Measurements from ENCODE around the gene IGFL4. TPM values are rescaled to one million over a fixed set of nuclear protein-coding genes. Genes with fewer than 3 reads are reported as not detected.

Gene IGFL4
- total and polyA plus RNA-seq, 2 of the 4 experiments (the other 2 are of a cell fraction): not detected

DNA sequence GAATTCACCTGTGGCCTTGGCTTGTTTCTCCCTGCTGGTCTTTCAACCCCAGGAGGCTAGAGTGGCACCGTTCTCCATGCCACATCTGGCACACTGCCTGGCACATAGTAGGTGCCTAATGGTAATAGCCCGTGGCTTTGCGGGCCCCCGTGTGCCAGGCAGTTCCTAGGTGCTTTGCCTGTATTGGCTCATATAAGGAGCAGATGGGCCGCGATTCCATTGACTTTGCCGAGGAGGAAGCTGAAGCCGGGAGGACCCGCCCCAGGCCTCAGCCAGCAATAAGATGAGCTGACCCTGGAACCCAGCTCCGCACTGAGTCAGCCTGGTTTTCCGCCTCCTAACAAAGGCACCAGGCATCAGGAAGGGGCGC is 18.8 kb downstream of the IGFL4 start:
- Histone ChIP-seq H3K4me1 (ENCODE audit: control insufficient read depth, insufficient read depth, low read length) (no peaks in the 10 kb centered on the region), H3K23ac (ENCODE audit: low read depth, low read length) (no peak overlapping the region), H2BK15ac (ENCODE audit: low read depth, low read length) (no peak overlapping the region), H2BK20ac (ENCODE audit: low read depth, low read length) (no peak overlapping the region), H3K9me1 (ENCODE audit: insufficient read depth, low read length) (0 out of 2 replicates have a peak, but pooled peaks cover 2% of the 10 kb centered on the region), H2AK5ac (ENCODE audit: low read depth, low read length) (no peak overlapping the region), H3K36me3 (ENCODE audit: control insufficient read depth, insufficient read depth, low read length) (no peaks in the 10 kb centered on the region), H3K27ac (ENCODE audit: insufficient read depth, low read length) (no peak overlapping the region), H4K5ac (ENCODE audit: low read depth, low read length) (no peak overlapping the region), H3K4me3 (ENCODE audit: insufficient read depth, low read depth, low read length) (no peak overlapping the region), H2BK120ac (ENCODE audit: low read depth, low read length) (no peak overlapping the region), H2BK5ac (ENCODE audit: low read depth, low read length, poor library complexity, severe bottlenecking) (no peak overlapping the region), H2AK9ac (replicated peaks; ENCODE audit: low read depth, low read length, poor library complexity) (no peak overlapping the region), H4K8ac (ENCODE audit: low read depth in 2 of 2, low read length in 2 of 2) (no peak overlapping the region), H3K4ac (ENCODE audit: low read depth, low read length) (no peak overlapping the region), H3K79me1 (ENCODE audit: low read depth in 1 of 2, low read length in 2 of 2) (no peaks in the 10 kb centered on the region), H3K14ac (replicated peaks; ENCODE audit: low read depth, low read length) (no peak overlapping the region), H3K9me3 (ENCODE audit: control insufficient read depth, insufficient read depth, low read length) (no peaks in the 10 kb centered on the region), H2AFZ (replicated peaks; ENCODE audit: low read length, poor library complexity) (no peak overlapping the region), H3K9ac (ENCODE audit: low read depth, low read length) (no peak overlapping the region), H3K27me3 (ENCODE audit: control insufficient read depth, insufficient read depth, low read length) (peaks cover 2% of the 10 kb centered on the region; the same call in 1 of the 2 replicates), H3K56ac (ENCODE audit: extremely low read depth, insufficient read depth, low read length) (no peak overlapping the region), H3K18ac (ENCODE audit: low read depth, low read length) (no peak overlapping the region), H4K20me1 (ENCODE audit: insufficient read depth, low read length) (peaks cover 2% of the 10 kb centered on the region; the same call in 1 of the 2 replicates), H4K91ac (ENCODE audit: insufficient read depth, low read depth, low read length) (no peak overlapping the region), H3K4me2 (ENCODE audit: low read depth, low read length) (no peak overlapping the region)
- ATAC-seq (ENCODE audit: low read depth): no peak
- 72% methylated on average over 7 of the region's 12 CpGs; no CpG with 5 or more reads in 1 of the 2 experiments for WGBS, 2 experiments (ENCODE audit: extremely low coverage in 2 of 2, insufficient read length in 1 of 2)
- TF ChIP-seq CEBPB (IDR thresholded peaks at IDR 0.05; ENCODE audit: low read depth, low read length) (no peak), CHD1 (IDR thresholded peaks at IDR 0.05; ENCODE audit: low read depth, low read length) (no peak), MAFK (IDR thresholded peaks at IDR 0.05; ENCODE audit: low read depth, low read length) (no peak), MXI1 (IDR thresholded peaks at IDR 0.05; ENCODE audit: borderline replicate concordance, low read depth, low read length) (no peak), MAZ (IDR thresholded peaks at IDR 0.05; ENCODE audit: borderline replicate concordance, low read depth, low read length) (no peak), NFE2L2 (IDR thresholded peaks at IDR 0.05; ENCODE audit: low read depth, low read length) (no peak), RAD21 (IDR thresholded peaks at IDR 0.05; ENCODE audit: low read length) (no peak), BHLHE40 (IDR thresholded peaks at IDR 0.05; ENCODE audit: low read depth, low read length) (no peak), RCOR1 (IDR thresholded peaks at IDR 0.05; ENCODE audit: insufficient replicate concordance, low read length) (no peak), FOS (IDR thresholded peaks at IDR 0.05; ENCODE audit: low read depth, low read length) (no peak), SMC3 (IDR thresholded peaks at IDR 0.05; ENCODE audit: low read depth, low read length) (no peak), POLR2A (IDR thresholded peaks at IDR 0.05; ENCODE audit: low read depth, low read length) (no peak), ELK1 (IDR thresholded peaks at IDR 0.05; ENCODE audit: borderline replicate concordance, low read depth, low read length) (no peak), RFX5 (IDR thresholded peaks at IDR 0.05; ENCODE audit: low read depth, low read length) (no peak)
- TF ChIP-seq, protein P1, sequence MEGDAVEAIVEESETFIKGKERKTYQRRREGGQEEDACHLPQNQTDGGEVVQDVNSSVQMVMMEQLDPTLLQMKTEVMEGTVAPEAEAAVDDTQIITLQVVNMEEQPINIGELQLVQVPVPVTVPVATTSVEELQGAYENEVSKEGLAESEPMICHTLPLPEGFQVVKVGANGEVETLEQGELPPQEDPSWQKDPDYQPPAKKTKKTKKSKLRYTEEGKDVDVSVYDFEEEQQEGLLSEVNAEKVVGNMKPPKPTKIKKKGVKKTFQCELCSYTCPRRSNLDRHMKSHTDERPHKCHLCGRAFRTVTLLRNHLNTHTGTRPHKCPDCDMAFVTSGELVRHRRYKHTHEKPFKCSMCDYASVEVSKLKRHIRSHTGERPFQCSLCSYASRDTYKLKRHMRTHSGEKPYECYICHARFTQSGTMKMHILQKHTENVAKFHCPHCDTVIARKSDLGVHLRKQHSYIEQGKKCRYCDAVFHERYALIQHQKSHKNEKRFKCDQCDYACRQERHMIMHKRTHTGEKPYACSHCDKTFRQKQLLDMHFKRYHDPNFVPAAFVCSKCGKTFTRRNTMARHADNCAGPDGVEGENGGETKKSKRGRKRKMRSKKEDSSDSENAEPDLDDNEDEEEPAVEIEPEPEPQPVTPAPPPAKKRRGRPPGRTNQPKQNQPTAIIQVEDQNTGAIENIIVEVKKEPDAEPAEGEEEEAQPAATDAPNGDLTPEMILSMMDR (conservative IDR thresholded peaks at IDR 0.05; ENCODE audit: low read depth, low read length): no peak
- TF ChIP-seq, protein P2, sequence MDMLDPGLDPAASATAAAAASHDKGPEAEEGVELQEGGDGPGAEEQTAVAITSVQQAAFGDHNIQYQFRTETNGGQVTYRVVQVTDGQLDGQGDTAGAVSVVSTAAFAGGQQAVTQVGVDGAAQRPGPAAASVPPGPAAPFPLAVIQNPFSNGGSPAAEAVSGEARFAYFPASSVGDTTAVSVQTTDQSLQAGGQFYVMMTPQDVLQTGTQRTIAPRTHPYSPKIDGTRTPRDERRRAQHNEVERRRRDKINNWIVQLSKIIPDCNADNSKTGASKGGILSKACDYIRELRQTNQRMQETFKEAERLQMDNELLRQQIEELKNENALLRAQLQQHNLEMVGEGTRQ (IDR thresholded peaks at IDR 0.05; ENCODE audit: low read depth, low read length): no peak
- POLR2A ChIA-PET (ENCODE audit: unreplicated experiment): no interaction called here
- no peak for DNase-seq
- in situ Hi-C loops (cut with MboI; ENCODE audit: low sequenced_read_pairs) (loop anchor here (10.0 kb wide), 1 partner anchor 53 kb away; no protein-coding TSS in a partner anchor), dilution Hi-C loops (cut with HindIII; ENCODE audit: low sequenced_read_pairs, unreplicated experiment) (no loop called here), intact Hi-C loops (cut with micrococcal nuclease) (no loop called here)
- BruUV-seq (replicated peaks): no TSS peak
- CTCF ChIA-PET: interaction anchor here (0.5 kb wide), 1 partner anchor 15 kb away, joined by 3 read pairs; no protein-coding TSS in a partner anchor
